Omental fat pad (tissue), 4 donors: ENCODE results near the gene APOBEC3A. TPM values are rescaled to one million over a fixed set of nuclear protein-coding genes. Genes with fewer than 3 reads are reported as not detected.

Experiments
- ATAC-seq: fragments of 150-250 bp; one replicate; pipeline ENCODE4 v1.9.1; 2016; ENCODE audit warnings: mild to moderate bottlenecking, moderate library complexity; ENCODE audit not compliant: low FRiP score
- DNase-seq: peaks from one replicate; pipeline ENCODE4 v3.0.0-alpha.2; 2019; ENCODE audit warnings: low spot score
- CTCF ChIP-seq, 3 donors: fragments of 450-650 bp; IDR thresholded peaks; one replicate each; pipeline ENCODE4 v1.5.1; 2016 to 2017; ENCODE audit warnings: antibody characterized with exemption in 3 of 3, mild to moderate bottlenecking in 3 of 3, moderate library complexity in 2 of 3
- total RNA-seq, 4 donors: library from RNA; depleted of rRNA; stranded (reverse); fragments of >200 nt; gene quantifications; one replicate each; pipeline ENCODE4 v1.1.0, GENCODE V29; 2016

Gene APOBEC3A
- total RNA-seq, 4 donors from 2014 or later, result 2.7 to 47.4 (median 4.9) TPM

DNA sequence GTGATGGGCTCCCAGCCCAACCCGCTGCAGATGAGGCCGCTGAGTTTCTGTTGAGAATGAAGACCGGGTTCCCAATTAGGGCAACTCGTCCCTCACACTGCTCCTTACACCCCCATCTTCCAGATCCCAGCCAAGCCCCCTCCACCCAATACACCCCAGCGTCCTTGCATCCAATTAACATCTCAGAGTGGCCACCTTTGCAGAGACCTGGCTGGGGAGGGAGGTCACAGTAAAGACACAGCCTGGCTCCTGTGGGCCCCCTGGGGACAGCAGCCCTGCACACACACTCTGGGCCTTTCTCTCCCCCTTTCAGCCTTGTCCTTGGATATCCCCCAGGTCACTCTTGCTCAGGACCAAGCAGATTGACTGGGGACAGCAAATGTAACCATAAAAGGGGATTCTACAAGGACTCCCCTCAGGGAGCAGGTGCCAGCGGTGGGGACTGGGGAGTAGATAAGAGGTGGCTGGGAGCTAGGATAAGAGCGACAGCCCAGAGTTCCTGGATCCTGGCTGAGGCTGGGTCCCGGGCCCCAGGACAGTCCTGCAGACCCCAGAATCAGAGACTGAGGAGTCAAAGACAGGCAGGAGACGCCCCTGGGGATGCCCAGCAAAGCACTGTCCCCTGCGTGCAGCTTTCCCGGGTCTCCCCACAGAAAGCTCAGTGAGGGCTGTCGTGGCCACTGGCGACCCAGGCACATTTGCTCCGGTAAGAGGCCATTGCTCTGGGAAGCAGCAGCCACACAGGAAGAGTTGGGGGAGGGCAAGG, 8.4 kb downstream of the APOBEC3A start:
- ATAC-seq, result no peak
- no peak for TF ChIP-seq CTCF (IDR thresholded peaks at IDR 0.05)
- DNase-seq, result no peak

- TF ChIP-seq CTCF (IDR thresholded peaks at IDR 0.05), result no peak
- ATAC-seq, result no peak
- DNase-seq, result no peak
Observed at GRCh38 chr22:38966380-38966702, 8.9 kb downstream of the APOBEC3A start.

- ATAC-seq, result no peak
- DNase-seq, result no peak
- no peak for TF ChIP-seq CTCF (IDR thresholded peaks at IDR 0.05)
Observed at GRCh38 chr22:38966942-38967341, 9.5 kb downstream of the APOBEC3A start.

- DNase-seq, result no peak
- ATAC-seq, result no peak
- no peak for TF ChIP-seq CTCF (IDR thresholded peaks at IDR 0.05)
Observed at GRCh38 chr22:38967451-38968450, 10.3 kb downstream of the APOBEC3A start.

- no peak for TF ChIP-seq CTCF (IDR thresholded peaks at IDR 0.05)
- ATAC-seq (no peak), DNase-seq (no peak)
Observed at GRCh38 chr22:38968801-38969200, 11.4 kb downstream of the APOBEC3A start.

GRCh38 chr22:38970551-38970950, 13.1 kb downstream of the APOBEC3A start:
- TF ChIP-seq CTCF (IDR thresholded peaks at IDR 0.05), result no peak
- ATAC-seq (no peak), DNase-seq (no peak)
